Cerebellar cortex (tissue), 1 donor: ENCODE data around the gene ZC3HAV1.
"Not testable (repeated sequence)": the region's sequence is repeated elsewhere in the genome, so short reads cannot be mapped to it uniquely, and the experiment has no call there.

Source experiments
- DNase-seq: peaks from one replicate; pipeline ENCODE4 v3.0.0-alpha.2; 2015; ENCODE audit warnings: low spot score

ZC3HAV1 gene

GRCh38 chr7:139086454-139086853 lies 23.1 kb downstream of the ZC3HAV1 start:
- DNase-seq: no peak

- DNase-seq: no peak
These were observed 24.8 kb downstream of the ZC3HAV1 start for GRCh38 chr7:139084709-139085108.

GRCh38 chr7:139081584-139081983 lies 27.9 kb downstream of the ZC3HAV1 start:
- no peak for DNase-seq

DNA sequence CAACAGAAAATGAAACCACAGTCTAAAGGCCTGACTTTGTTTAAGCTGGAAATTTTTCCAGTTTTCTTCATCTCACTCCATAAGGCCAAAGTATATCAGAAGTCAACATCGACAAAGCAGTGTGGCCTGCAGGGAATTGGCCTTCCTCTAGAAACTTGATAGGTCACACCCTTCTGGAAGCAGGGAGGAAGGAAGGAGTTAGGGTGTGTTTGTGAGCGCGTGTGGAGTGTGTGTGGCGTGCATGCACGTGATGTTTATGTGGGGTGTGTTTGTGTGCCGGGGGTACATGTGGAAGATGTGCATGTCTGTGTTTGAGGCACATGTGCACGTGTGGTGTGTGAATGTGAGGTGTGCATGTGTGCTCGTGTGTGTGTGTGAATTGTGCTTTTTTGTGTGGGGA lies 28.6 kb downstream of the ZC3HAV1 start:
- no peak for DNase-seq

DNA sequence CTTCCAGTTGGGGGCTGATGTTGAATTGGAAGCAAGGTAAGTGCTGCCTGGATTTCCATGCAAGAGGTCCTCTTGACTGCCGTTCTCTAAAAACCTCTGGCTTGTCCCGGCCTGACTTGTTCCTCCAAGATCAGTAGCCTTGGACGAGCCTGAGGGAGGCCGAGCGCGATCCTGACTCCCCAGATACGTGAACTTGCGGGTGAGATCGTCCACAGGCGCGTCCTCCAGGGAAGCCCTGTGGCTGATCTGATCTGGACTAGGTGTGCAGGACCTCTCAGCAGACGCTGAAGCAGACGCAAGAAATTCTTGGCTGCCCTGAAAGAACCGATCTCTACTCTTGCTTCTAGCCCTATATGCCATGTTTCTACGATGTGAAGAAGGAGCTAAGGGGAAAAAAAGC lies 29.7 kb downstream of the ZC3HAV1 start:
- no peak for DNase-seq

DNA sequence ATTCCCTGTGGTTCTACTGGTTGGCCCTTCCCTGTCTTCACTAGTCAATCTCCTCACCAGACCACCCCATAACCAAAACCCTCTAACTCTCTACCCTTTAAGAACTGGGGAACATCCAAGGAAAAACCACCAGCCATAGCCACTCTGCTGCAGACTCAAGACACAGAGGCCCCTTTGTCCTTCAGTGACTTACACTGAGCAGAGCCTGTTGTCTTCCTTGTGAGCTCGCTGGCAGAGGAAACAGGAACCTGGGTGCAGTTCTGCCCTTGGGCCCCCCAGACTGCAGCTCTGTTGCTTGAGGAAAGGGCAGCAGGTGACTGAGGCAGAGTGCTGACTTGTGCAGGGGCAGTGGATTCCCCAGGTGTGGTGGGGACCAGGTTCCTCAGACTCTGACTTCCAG lies 30.6 kb downstream of the ZC3HAV1 start:
- no peak for DNase-seq

DNA sequence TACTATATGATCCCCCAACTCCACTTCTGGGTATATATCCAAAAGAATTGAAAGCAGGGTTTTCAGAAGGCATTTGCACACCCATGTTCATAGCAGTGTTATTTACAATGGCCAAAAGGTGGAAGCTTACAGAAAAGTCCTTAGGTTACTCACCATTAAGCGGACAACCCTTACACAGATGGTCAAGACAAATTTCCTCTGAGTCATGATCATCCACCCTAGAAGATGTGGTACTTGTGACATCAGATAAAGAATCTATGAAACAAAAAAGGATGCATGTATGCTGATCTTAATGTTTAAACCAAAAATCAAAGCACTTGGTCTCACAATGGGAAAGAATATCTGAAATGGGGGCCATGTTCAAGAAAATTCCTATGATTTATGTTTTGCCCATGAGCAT lies 31.1 kb downstream of the ZC3HAV1 start:
- no peak for DNase-seq

DNA sequence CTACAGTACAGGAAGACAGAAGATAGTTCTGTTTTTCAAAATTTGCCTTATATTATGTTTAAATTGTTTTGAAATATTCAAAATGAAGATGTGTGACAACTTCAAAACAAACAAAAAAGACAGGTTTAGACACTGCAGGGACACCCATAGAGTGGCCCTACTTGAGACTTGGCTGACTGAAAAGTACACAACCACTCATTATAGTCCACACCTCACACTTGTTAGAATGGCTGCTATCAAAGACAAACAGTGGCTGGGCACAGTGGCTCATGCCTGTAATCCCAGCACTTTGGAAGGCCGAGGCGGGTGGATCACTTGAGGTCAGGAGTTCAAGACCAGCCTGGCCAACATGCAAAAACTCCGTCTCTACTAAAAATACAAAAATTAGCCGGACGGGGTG lies 31.8 kb downstream of the ZC3HAV1 start:
- not testable (repeated sequence) for DNase-seq

DNA sequence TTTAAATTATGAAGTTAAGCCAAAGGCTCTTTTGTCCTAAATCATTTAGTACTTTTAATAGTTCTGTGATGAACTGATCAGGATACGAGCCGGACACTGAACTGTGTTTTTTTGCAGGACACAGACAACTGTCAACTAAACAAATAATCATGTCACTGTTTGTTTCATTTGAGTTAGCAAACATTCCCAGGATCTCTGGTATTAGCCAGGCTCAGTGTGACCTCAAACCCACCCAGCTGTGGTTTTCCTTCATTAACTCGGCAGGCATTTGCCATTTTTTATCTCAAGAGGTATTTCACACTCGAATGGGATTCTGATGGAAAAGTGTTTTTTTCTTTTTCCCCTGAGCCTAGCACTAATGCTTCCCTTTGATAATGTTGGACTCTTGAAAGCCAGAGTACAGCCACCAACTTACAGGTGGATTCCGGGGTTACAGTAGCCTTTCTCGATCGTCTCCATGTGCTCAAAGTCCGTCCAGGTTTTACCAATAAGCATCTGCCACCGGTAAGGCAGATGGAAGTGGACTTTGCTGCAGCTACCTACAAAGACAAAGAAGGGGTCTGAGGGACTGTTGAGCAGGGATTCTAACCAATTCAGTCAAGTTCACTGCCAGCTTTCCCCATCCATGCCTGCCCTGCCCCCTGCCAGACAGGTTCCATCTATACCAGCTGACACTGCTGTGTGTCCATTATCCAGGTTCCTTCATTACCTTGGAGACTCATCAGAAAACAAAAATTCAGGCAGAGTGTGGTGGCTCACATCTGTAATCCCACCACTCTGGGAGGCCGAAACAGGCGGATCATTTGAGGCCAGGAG lies 33.4 kb downstream of the ZC3HAV1 start:
- no peak for DNase-seq

GRCh38 chr7:139075031-139075652 lies 34.4 kb downstream of the ZC3HAV1 start:
- peak; percentile 71 for DNase-seq

DNA sequence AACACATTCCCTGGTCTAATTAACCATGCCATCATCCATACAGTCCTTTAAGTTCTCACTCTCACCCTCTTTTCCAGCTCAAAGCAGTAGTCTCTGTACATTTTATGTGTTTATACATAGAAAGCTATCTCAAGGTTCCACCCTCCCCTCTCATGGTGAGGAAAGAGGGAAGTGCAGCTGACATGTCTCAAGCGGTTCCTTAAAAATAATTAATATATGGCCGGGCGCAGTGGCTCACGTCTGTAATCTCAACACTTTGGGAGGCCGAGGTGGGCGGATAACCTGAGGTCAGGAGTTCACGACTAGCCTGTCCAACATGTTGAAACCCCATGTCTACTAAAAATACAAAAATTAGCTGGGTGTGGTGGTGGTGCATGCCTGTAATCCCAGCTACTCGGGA lies 36.7 kb downstream of the ZC3HAV1 start:
- DNase-seq: no peak

- no peak for DNase-seq
These were observed 37.8 kb downstream of the ZC3HAV1 start for GRCh38 chr7:139071680-139072079.

- no peak for DNase-seq
These were observed 40.7 kb downstream of the ZC3HAV1 start for GRCh38 chr7:139068544-139069399.

- DNase-seq: no peak
These were observed 43.2 kb downstream of the ZC3HAV1 start for GRCh38 chr7:139066315-139066714.

- no peak for DNase-seq
These were observed 44.2 kb downstream of the ZC3HAV1 start for GRCh38 chr7:139065323-139065722.

DNA sequence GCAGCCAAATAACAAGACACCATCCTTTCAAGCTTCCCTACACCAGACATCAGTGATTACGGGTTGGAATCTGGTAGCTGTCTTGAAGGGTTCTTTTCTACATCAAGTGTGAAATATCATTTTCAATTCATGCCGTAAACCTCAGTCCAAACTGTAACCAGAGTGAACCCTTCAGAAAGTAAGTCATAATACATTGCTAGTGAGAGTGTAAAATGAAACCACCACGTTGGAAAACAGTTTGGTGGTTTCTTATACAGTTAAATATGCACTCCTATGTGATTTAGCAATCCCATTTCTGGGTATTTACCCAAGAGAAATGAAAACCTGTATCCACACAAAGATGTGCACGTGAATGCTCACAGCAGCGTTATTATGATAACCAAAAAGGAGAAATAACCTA lies 48.1 kb downstream of the ZC3HAV1 start:
- DNase-seq: no peak

- no peak for DNase-seq
These were observed 48.8 kb downstream of the ZC3HAV1 start for GRCh38 chr7:139060695-139061237.

DNA sequence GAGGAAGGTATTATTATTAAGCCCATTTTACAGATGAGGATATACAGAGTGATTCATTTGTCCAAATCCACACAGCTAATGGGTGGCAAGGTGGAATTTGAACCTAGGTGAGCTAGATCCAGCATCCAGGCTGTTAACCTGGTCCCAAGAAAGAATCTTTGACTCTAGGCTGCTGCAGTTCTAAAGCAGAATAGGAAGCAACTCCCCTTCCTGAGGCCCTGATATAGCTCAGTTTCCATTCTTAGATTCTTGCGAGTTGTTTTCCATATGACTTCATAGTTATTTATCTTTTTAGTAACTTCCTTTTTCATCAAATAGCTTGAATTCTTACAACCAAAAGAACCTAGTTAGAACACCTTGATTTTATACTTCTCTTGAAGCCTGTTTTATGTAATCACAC lies 49.6 kb downstream of the ZC3HAV1 start:
- DNase-seq: no peak

DNA sequence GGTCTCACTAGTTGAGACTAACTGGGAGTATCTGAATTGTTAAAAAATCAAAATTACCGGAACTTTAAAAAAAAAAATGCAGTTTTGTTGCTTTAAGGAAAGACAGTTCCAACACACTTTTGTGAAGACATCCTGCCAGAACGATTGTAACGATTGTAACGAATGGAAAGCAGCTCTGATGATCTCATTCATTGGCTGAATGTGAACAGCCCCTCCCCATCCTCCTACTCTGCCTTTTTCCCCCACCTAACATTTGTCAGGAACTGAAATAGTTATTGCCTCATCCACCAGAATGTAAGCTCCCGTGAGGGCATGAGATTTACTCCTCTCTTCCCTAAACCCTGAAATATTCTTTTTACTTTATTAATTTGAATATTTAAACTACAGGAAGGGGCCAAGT lies 50.6 kb downstream of the ZC3HAV1 start:
- DNase-seq: no peak

GRCh38 chr7:139055674-139056073 lies 53.8 kb downstream of the ZC3HAV1 start:
- no peak for DNase-seq

DNA sequence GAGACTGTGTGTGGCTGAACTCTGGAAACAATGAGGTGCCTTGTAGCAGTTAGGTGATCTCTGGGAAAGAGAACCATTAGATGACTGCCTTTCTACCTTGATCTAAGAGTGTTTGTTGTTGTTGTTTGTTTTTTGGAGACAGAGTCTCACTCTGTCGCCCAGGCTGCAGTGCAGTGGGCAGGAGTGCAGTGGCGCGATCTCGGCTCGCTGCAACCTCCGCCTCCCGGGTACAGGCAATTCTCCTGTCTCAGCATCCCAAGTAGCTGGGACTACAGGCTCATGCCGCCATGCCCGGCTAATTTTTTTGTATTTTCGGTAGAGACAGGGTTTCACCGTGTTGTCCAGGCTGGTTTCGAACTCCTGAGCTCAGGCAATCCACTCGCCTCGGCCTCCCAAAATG lies 54.9 kb downstream of the ZC3HAV1 start:
- DNase-seq: not testable (repeated sequence)

GRCh38 chr7:139054101-139054500 lies 55.4 kb downstream of the ZC3HAV1 start:
- no peak for DNase-seq

- DNase-seq: no peak
These were observed 57.9 kb downstream of the ZC3HAV1 start for GRCh38 chr7:139051655-139052054.
